SH-SY5Y (cell line): ENCODE data around the gene SIGLEC6.

Experiments used
- GATA2 ChIP-seq: IDR thresholded peaks from 2 replicates; pipeline ENCODE4 v1.6.1; 2011; ENCODE audit warnings: mild to moderate bottlenecking, low read depth, low read length
- GATA3 ChIP-seq: IDR thresholded peaks from 2 replicates; pipeline ENCODE4 v1.6.1; 2011; ENCODE audit warnings: low read depth, mild to moderate bottlenecking, low read length, moderate library complexity

Gene SIGLEC6

GRCh38 chr19:51541458-51542357 lies 10.2 kb upstream of the SIGLEC6 start:
- no peak for TF ChIP-seq GATA2
- no peak for TF ChIP-seq GATA3

GRCh38 chr19:51539821-51540366 lies 8.4 kb upstream of the SIGLEC6 start:
- TF ChIP-seq GATA2 (no peak), GATA3 (no peak)

- TF ChIP-seq GATA3 (no peak), GATA2 (no peak)
Observed at GRCh38 chr19:51535535-51535934, 4.1 kb upstream of the SIGLEC6 start.

- TF ChIP-seq GATA3, result no peak
- no peak for TF ChIP-seq GATA2
Observed at GRCh38 chr19:51530616-51531015, 854 bp downstream of the SIGLEC6 start.

GRCh38 chr19:51529301-51529700 lies 2.2 kb downstream of the SIGLEC6 start:
- TF ChIP-seq GATA3, result no peak
- no peak for TF ChIP-seq GATA2

GRCh38 chr19:51525651-51526050 lies 5.8 kb downstream of the SIGLEC6 start:
- TF ChIP-seq GATA3, result no peak
- TF ChIP-seq GATA2, result no peak

GRCh38 chr19:51524666-51525264 lies 6.7 kb downstream of the SIGLEC6 start:
- no peak for TF ChIP-seq GATA2
- TF ChIP-seq GATA3, result no peak

GRCh38 chr19:51521781-51522180 lies 9.7 kb downstream of the SIGLEC6 start:
- TF ChIP-seq GATA2, result no peak
- TF ChIP-seq GATA3, result no peak

- TF ChIP-seq GATA3 (no peak), GATA2 (no peak)
Observed at GRCh38 chr19:51521357-51521756, 10.1 kb downstream of the SIGLEC6 start.

GRCh38 chr19:51520728-51521127 lies 10.7 kb downstream of the SIGLEC6 start:
- TF ChIP-seq GATA2 (no peak), GATA3 (no peak)

- TF ChIP-seq GATA3 (no peak), GATA2 (no peak)
Observed at GRCh38 chr19:51514866-51515481, 16.5 kb downstream of the SIGLEC6 start.

GRCh38 chr19:51513968-51514367 lies 17.5 kb downstream of the SIGLEC6 start:
- TF ChIP-seq GATA3, result no peak
- no peak for TF ChIP-seq GATA2

GRCh38 chr19:51511353-51511752 lies 20.1 kb downstream of the SIGLEC6 start:
- TF ChIP-seq GATA2 (no peak), GATA3 (no peak)

- no peak for TF ChIP-seq GATA3
- no peak for TF ChIP-seq GATA2
Observed at GRCh38 chr19:51509823-51510660, 21.4 kb downstream of the SIGLEC6 start.
